Activated T-cell treated with anti-CD3 and anti-CD28 coated beads, Interleukin-2, amount 50 U/mL, for 1 hour (primary cell): Measurements from ENCODE around the gene BAG3.
"Not testable (repeated sequence)": the region's sequence is repeated elsewhere in the genome, so short reads cannot be mapped to it uniquely, and the experiment has no call there.

ENCODE experiments used
- DNase-seq: peaks from one replicate; pipeline ENCODE4 v3.0.0-alpha.2; 2020

Gene BAG3

GRCh38 chr10:119694608-119695007, 43.4 kb downstream of the BAG3 start:
- no peak for DNase-seq

GRCh38 chr10:119700321-119700954, 49.3 kb downstream of the BAG3 start:
- DNase-seq, result no peak

GRCh38 chr10:119701861-119702260, 50.7 kb downstream of the BAG3 start:
- DNase-seq, result no peak

GRCh38 chr10:119702583-119702982, 51.4 kb downstream of the BAG3 start:
- no peak for DNase-seq

GRCh38 chr10:119703903-119704508, 52.8 kb downstream of the BAG3 start:
- DNase-seq, result no peak

GRCh38 chr10:119705434-119705831, 54.3 kb downstream of the BAG3 start:
- no peak for DNase-seq

- DNase-seq, result no peak
Observed at GRCh38 chr10:119706521-119707278, 55.5 kb downstream of the BAG3 start.

GRCh38 chr10:119707331-119707730, 56.2 kb downstream of the BAG3 start:
- not testable (repeated sequence) for DNase-seq

GRCh38 chr10:119710935-119711334, 59.8 kb downstream of the BAG3 start:
- not testable (repeated sequence) for DNase-seq

GRCh38 chr10:119713744-119714483, 62.7 kb downstream of the BAG3 start:
- no peak for DNase-seq

- DNase-seq, result no peak
Observed at GRCh38 chr10:119714484-119714816, 63.3 kb downstream of the BAG3 start.

- no peak for DNase-seq
Observed at GRCh38 chr10:119715628-119716505, 64.7 kb downstream of the BAG3 start.

- DNase-seq, result no peak
Observed at GRCh38 chr10:119723161-119723560, 72.0 kb downstream of the BAG3 start.

GRCh38 chr10:119723624-119724023, 72.4 kb downstream of the BAG3 start:
- DNase-seq, result no peak

GRCh38 chr10:119724593-119725516, 73.7 kb downstream of the BAG3 start:
- DNase-seq, result no peak

- no peak for DNase-seq
Observed at GRCh38 chr10:119725517-119725827, 74.3 kb downstream of the BAG3 start.

- peak; percentile 99 for DNase-seq
Observed at GRCh38 chr10:119725828-119726675, 74.9 kb downstream of the BAG3 start, which contains the start of gene INPP5F. INPP5F (plus strand) TSS chr10:119726050; CDS start chr10:119726263, 213 bp downstream.

- DNase-seq, result no peak
Observed at GRCh38 chr10:119726676-119727261, 75.6 kb downstream of the BAG3 start.
